T-helper 1 cell treated with Interleukin-12 subunit alpha and Interleukin-12 subunit beta and Interleukin-4 antibody, amounts not matched to agents 30 ng/mL and 1 ng/mL, for 36 hours (primary cell): ENCODE measurements around the gene TIGIT. TPM values are rescaled to one million over a fixed set of nuclear protein-coding genes. Genes with fewer than 3 reads are reported as not detected.

Experiments used
- intact Hi-C: fragments of 100-400 bp; cut with micrococcal nuclease; formaldehyde crosslinking; loops from one replicate; pipeline ENCODE4 v1.15.1; 2024
- total RNA-seq: library from RNA; stranded (reverse); gene quantifications from 2 replicates; pipeline ENCODE4 v1.2.3, GENCODE V29; 2022

Gene TIGIT
- total RNA-seq, 1 donor from 2014 or later, result 3.6 TPM

- intact Hi-C loops, result no loop called here
These were observed 56.4 kb downstream of the TIGIT start for GRCh38 chr3:114350271-114350670.

GRCh38 chr3:114350690-114351089, 56.9 kb downstream of the TIGIT start:
- intact Hi-C loops, result no loop called here

- intact Hi-C loops, result no loop called here
These were observed 57.4 kb downstream of the TIGIT start for GRCh38 chr3:114351123-114351821.

- intact Hi-C loops, result no loop called here
These were observed 58.0 kb downstream of the TIGIT start for GRCh38 chr3:114351822-114352145.

- intact Hi-C loops, result no loop called here
These were observed 61.8 kb downstream of the TIGIT start for GRCh38 chr3:114355653-114356052.

- intact Hi-C loops, result no loop called here
These were observed 62.2 kb downstream of the TIGIT start for GRCh38 chr3:114356066-114356465.

GRCh38 chr3:114356525-114356924, 62.7 kb downstream of the TIGIT start:
- intact Hi-C loops, result no loop called here

Other genes starting within 250 kb of the TIGIT start
- 2.6 and 3.6 TPM in 2 replicates for gene CCDC191, start 237.5 kb upstream of the TIGIT start, total RNA-seq
- 32.9 and 36.5 TPM in 2 replicates for gene QTRT2, start 237.3 kb upstream of the TIGIT start, total RNA-seq
- gene DRD3, start 115.0 kb upstream of the TIGIT start, total RNA-seq, result not detected in 2 replicates
- 0.32 and 0.39 TPM in 2 replicates for gene ZNF80, start 56.5 kb upstream of the TIGIT start, total RNA-seq